DMS153 treated with DMSO at 0.1 percent for 48 hours (cell line): Measurements from ENCODE around the gene GNG7.
"Not testable (repeated sequence)": the region's sequence is repeated elsewhere in the genome, so short reads cannot be mapped to it uniquely, and the experiment has no call there.

ENCODE experiments used
- DNase-seq: peaks from one replicate; lab custom pipeline; 2025; ENCODE audit not compliant: unreplicated experiment; lab: John Stamatoyannopoulos, UW

GNG7 gene

DNA sequence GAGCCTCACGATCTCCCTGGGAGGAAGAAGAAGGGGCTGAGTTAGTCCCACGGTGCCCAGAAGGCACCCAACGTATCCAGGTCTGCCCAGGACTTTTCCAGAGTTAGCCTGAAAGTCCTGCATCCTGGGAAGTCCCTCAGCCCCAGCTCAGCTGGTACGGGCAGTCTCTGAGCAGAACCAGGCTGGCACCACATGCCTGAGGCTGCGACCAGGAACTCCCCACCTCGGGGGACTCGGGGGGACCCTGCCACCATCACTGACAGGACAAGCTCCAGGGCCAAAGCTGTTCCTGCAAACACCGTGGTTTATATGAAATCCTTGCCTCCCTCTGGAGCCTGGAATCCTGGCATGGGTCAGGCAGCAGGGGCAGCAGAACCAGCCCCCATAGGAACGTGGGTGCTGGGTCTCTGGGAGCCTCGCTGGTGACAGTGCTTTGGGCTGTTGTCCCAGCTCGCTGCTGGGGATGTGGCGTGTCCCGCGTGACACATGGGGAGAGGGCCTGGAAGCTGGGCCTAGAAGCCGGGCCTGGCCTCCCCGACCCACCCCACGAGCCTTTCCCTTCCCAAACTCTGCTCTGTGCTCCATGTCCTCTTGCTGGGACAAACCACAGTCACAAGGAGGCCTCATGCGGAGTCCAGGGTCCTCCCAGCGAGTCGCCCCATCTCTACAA is 55.5 kb downstream of the GNG7 start:
- DNase-seq: no peak

DNA sequence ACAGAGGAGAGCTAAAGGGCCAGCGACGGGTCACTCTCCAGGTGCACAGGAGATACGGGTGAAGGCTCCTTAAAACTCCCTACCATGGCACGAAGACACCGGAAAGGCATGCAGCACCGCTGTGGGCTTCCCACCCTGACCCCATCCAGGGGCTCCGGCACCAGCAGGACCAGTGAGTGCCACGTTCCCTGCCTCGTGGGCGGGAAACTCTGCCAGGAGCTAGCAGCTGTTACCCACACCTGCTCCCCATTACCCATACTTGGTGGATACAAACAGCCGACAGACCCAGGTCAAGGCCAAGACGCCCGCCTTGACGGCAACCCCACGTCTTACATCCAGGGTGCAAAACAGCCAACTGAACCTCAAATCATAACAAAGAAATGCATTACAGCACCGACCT is 56.7 kb downstream of the GNG7 start:
- no peak for DNase-seq

DNA sequence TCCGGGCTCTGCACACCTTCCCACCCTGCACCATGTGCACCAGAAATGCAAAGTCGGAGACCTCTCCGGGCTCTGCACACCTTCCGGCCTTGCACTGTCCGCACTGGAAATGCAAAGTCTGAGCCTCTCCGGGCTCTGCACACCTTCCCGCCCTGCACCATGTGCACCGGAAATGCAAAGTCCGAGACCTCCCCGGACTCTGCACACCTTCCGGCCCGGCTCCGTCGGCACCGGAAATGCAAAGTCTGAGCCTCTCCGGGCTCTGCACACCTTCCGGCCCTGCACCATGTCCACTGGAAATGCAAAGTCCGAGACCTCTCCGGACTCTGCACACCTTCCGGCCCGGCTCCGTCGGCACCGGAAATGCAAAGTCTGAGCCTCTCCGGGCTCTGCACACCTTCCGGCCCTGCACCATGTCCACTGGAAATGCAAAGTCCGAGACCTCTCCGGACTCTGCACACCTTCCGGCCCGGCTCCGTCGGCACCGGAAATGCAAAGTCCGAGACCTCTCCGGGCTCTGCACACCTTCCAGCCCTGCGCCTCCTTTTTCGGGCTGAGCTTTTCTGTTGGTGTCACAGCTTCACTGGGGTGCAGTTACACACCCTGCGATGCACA is 59.3 kb downstream of the GNG7 start:
- DNase-seq: not testable (repeated sequence)

DNA sequence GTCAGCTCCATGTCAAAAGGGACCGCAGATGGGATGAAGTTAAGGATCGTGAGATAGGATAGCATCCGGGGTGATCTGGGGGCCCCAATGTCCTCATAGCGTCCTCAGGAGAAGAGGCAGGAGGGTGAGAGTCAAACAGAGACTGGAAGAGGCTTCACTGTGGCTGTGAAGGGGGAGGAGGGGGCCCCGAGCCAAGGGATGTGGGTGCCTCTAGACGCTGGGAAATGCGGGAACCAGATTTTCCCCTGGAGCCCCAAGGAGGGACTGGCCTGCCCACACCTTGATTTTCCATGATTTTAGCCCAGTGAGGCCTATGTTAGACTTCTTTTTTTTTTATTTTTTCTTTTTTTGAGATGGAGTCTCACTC is 61.2 kb downstream of the GNG7 start:
- no peak for DNase-seq

DNA sequence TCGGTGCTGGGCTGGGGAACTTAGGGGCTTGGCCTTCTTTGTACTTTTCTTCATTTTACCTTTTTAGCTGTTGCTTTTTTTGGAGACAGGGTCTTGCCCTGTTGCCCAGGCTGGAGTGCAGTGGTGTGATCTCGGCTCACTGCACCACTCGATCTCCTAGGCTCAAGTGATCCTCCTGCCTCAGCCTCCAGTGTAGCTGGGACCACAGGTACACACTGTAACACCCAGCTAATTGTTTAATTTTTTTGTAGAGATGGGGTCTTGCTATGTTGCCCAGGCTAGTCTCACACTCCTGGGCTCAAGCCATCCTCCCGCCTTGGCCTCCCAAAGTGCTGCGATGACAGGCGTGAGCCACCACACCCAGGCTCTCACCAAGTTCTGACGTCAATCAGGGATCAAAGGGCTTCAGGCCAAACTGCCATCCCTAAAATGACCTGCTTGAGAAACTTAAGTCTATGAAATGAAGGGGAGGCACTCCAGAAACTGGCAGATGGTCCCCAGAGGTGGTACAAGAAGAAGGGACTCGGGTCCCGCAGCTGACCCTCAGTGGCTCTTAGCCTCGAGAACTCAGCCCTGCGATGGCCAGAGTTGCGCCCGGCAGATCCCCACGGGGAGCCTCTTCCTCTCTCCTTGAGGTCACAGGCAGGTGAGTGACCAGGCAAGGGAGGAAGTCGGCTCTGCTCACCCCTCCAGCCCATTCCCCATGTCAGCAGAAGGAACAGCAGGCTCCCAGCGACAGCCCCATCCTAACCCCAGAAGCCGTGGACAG is 61.7 kb downstream of the GNG7 start:
- no peak for DNase-seq

DNA sequence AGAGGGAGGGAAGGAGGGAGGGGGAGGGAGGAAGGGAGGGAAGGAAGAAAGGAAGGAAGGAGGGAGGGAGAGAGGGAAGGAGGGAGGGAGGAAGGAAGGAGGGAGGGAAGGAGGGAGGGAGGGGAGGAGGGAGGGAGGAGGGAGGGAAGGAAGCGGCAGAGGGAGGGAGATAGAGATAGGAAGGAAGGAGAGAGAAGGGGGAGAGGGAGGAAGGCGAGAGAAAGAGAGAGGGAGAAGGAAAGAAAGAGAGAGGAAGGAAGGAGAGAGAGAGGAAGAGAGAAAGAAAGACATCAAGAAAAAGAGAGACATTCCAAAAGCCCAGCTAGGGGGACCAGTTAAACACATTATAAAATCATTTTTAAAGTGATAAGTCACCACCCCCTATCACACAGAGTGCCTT is 62.5 kb downstream of the GNG7 start:
- DNase-seq: no peak

DNA sequence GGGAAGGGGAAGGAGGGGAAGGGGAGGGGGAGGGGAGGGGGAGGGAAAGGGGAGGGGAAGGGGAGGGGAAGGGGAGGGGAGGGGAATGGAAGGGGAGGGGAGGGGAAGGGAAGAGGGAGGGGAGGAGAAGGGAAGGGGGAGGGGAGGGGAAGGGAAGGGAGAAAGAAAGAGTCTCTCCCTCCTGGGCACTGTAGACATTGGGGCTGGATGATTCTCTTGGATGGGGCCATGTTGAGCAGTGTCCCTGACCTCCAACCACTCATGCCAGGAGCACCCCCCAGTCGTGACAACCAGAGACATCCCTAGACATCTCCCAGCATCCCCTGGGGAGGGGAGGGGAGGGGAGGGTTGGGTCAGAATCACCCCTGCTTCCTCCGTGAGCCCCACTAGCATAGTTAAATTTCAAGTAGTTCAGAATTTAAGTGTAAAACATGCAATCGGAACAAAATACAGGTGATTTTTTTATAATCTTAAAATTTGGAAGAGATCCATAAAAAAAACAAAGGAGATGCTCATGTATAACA is 64.0 kb downstream of the GNG7 start:
- no peak for DNase-seq

DNA sequence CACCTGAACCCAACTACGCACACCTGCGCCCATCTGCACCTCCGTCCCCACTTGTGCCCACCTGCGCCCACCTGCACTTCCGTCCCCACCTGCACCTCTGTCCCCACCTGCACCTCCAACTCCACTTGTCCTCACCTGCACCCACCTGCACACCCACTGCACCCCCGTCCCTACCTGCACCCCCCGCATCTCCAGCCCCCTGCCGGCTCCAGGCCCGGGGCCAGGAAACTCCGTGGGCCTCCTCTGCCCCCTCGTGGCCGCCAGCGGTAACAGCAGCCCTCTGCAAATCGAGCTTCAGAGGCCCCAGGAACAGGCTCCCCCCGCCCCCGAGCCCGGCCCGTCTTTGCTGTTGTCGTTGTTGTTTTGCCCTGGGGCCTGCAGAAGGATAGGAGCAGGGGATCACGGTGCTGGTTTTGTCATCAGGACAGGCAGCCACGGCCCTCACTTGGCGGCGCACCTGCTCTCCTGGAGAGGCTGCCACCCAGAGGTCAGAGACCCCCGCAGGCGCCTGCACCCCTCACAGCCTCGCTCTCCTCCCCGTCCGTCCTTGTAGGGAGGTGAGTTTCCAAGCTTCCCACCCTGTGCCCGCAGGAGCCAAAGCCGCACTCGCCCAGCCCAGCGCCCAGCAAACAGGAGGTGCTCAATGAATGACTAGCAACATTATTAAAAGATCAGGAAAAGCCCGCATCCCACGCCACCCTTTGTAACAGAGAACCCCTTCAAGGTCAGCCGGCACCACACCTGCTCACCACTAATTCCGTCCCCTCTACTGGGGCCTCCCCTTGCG is 65.4 kb downstream of the GNG7 start:
- no peak for DNase-seq

DNA sequence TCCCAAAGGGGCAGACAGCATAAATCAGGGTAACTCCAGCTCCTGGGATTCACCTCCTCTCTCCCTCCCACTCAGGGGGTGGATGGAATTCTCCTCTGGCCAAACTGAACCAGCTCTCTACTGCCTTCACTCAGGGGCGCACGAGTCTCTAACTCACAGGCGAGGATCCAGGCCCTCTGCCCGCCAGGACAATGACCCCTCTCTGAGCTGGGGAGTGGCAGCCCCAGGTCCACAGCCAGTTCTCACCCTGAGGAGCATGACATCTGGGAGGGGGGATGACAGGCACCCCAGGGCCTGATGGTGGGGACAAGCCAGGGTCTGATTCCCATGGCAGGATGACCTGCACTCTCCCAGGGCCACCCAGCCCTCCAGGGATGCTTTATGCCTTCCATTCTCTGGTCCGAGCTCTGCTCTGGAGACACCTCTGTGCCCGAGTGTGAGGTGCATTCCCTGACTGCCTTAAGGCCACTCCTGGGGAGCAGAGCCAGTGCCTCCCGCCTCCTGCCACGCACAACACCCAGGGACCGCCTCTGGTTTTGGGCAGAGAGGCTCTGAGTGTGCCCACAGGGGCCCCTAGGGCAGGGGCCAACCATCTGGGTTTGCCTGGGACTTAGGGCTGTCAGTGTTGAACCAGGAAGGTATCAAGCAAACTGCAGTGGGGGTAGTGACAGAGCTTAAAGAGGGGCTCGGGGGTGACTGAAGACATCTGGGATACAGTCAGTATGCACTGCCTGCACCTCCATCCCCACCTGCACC is 66.2 kb downstream of the GNG7 start:
- no peak for DNase-seq

DNA sequence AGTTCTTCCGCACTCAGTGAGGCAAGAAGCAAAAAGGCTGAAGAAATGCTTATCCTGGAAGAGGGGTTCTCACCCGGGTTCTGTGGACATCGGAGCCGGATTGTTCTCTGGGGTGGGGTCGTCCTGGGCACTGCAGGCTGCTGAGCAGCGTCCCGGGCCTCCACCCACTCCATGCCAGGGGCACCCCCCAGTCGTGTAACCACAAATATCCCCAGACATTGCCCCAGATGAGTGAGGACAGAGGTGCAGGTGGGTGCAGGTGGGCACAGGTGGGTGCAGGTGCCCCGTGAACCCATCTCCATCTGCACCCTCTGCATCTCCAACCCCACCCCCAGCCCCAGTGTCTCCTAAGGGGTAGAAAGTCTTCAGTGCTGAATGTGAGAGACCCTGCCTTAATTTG is 67.5 kb downstream of the GNG7 start:
- DNase-seq: no peak

DNA sequence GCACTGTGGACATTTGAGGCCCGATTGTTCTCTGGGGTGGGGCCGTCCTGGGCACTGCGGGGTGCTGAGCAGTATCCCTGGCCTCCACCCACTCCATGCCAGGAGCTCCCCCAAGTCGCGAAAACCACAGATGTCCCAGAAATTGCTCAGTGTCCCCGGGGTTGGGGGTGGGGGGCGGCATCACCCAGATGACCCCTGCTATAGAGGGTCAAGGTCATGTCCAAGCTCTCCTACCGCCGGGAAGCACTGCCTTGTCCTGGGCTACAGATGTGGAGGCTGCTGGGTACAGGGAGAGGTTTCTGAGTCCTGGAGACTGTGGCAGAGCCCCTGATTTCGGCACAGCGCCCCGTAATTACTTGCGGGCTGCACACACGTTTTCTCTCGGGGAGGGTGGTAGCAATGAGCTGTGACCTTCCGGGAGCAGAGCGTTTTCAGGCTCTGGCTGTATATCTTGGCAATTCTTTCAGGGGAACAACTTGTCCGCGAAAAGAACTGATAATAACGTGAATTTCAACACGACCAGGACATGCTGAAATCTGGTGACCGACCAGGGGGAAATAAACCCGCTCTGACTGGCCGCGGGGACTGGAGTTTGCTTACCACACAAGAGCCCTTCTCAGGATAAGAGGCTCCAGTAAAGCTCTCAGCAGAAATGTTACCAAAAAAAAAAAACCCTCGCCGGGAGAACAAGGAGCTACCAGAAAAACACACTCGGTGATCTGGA is 68.1 kb downstream of the GNG7 start:
- no peak for DNase-seq

DNA sequence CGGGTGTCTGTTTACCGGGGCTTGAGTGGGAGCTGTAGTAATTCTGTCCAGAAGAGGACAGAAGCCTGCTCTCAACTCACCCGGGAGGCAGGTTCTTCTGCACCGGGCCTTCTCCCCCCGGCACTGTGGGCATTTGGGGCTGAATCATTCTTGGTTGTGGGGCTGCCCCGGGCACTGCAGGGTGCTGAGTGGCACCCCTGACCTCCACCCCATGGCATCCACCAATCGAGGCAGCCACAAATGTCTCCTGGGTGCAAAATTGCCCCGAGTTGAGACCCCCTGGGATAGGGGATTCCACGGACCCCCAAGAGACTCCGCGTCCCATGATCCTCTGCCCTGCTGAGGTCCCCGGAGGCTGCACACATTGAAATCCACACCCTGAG is 68.8 kb downstream of the GNG7 start:
- no peak for DNase-seq

DNA sequence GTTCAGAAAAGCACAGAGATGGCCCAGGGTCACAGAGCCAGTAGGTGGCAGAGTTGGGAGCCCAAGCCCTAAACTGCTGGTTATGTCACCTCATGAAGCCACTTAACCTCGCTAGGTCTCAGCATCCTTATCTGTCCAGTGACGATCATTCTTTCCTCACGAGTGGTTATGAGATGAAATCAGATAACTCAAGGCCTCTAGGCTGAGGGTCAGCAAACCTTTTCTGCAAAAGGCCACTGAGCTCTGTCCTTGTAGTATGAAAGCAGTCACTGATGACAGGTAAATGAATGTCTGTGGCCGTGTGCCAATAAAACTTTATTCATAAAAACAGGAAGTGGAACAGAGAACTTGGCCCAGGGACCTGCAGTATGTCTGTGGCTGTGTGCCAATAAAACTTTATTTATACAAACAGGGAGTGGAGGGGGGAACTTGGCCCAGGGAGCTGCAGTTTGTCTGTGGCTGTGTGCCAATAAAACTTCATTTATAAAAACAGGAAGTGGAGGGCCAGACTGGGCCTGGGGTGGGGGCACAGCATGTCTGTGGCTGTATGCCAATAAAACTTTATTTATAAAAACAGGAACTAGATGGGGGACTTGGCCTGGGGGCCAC is 71.2 kb downstream of the GNG7 start:
- DNase-seq: no peak

DNA sequence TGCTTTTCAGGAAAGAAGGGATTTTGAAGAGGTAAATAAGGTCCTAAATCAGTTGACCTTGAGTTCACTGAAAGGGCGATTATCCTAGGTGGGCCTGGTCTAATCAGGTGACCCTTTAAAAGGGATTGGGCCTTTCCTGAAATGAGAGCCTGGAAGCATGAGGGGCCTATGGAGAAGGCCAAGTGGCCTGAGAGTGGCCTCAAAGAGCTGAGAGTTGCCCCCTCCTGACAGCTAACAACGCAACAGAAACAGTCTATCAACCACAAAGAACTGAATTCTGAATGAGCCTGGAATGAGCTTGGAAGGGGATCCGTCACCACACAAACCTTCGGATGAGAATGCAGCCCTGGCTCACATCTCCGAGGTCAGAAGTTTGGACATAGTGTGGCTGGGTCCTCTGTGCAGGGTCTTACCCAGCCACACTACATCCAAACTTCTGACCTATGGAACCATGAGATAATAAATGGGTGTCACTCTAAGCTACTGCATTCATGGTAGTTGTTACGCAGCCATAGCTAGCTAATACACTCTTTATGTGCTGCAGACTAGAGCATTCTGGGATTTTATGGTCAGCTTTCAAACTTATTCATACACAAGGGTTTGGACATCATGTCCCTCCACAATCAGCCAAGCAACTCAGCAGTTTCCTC is 72.0 kb downstream of the GNG7 start:
- no peak for DNase-seq

DNA sequence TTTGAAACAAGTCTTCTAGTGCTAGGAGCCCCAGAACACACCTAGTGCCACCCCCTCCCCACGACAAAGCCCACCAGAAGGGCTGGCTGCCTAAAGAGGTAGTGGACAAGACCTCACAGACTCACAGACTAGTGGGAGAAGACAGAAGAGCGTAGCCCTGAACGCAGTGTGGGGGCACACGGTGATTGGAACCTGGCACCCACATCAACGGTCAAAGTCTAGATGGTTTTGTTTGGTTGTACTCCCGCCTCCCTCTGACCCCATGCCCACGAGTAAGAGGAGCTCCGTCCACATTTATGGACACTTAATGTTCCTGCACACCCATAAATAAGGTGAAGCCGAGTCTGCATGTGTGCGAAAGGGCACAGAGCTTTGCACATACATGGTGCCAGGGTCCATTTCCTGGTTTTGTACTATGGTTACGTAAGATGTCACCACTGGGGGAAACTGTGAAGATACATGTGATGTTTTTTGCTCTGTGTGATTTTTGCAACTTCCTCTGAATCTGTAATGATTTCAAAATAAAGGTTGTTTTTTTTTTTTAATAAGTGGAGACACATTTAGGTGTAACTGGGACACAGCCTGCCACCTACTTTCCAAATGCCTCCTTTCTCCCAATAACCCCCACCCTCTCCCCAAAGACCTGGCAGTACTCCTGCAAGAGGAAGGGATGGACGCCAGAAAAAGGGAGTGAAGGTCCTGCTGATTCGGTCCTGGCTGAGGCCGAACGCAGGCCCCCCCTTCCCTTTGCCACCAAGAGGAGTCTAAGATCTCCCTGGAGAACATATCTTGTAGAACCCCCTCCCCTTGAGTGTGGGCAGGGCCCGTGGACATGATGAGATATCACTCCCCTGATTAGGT is 72.8 kb downstream of the GNG7 start:
- DNase-seq: no peak

DNA sequence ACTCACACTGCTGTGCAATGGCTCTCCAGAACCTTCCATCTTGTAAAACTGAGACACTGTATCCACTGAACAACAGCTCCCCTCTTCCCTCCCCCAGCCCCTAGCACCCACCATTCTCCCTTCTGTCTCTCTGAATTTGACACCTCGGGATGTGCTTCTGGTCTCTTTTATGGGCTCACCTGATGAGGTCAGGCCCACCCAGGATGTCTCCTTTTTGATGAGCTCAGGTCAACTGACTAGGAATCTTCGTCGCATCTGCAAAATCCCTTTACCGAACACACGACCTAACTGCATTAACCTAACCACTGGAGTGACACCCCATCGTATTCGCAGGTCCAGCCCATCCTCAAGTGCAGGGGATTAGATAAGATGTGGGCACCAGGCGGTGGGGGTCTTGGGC is 73.9 kb downstream of the GNG7 start:
- no peak for DNase-seq

DNA sequence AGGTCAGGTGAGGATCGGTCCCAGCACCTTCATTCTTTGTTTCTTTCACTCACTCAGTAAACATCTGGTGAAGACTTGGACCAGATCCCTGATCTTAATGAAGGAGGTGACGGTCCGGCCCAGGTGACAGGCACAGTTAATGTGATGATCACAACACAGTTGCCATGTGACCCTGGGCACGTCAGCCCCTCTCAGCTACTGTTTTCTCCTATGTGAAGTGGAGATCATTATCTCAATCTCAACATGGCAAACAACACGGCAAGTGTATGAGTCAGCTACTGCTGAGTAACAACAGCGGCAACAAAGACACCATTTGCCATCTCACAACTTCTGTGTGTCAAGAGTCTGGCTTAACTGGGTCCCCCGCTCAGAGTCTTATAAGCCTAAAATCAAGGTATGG is 74.6 kb downstream of the GNG7 start:
- DNase-seq: no peak

DNA sequence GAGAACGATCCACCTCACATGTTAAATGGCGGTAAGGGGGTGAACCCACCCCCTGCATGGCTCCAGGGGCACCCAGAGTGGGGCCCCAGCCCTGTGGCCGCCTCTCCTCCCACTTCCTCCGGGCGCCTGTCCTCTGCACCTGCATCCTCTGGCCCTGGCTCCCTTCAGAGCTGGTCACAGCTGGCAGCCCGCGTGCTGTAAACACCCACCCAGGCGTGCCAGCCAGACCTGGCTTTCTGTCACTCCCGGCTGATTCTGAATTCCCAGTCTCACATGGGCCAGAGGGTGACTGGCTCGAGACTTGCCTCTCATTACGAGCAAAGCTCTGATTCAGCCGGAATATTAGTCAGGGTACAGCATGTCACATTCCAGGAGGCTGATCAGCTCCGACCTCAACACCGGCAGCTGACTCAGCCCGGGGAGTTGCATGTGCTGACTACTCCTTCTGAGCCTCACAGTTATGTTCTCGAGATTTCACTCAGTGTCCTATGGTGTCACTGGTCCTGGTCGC is 75.1 kb downstream of the GNG7 start:
- no peak for DNase-seq
